Endothelial cell of umbilical vein (primary cell): ENCODE measurements around the gene OVOL2. TPM values are rescaled to one million over a fixed set of nuclear protein-coding genes. Genes with fewer than 3 reads are reported as not detected.

Experiments used
- BruUV-seq: library from RNA; stranded (reverse); fragments of 400-500 nt; replicated peaks from 2 replicates; lab custom pipeline; 2021; lab: Mats Ljungman, UMichigan
- CTCF ChIA-PET: fragments of 300-600, 350-600 bp; sonication (Branson Sonifier 250); formaldehyde crosslinking; loops from one replicate; lab custom pipeline; 2021; ENCODE audit warnings: antibody characterized with exemption, inconsistent platforms; lab: Charles Lee
- POLR2A ChIA-PET: fragments of 300-600, 350-600 bp; sonication (Branson Sonifier 250); formaldehyde crosslinking; loops from one replicate; lab custom pipeline; 2021; ENCODE audit warnings: antibody characterized with exemption, inconsistent platforms; lab: Charles Lee
- DNase-seq: peaks from one replicate; pipeline ENCODE4 v3.0.0-alpha.2; 2011; ENCODE audit warnings: low read depth, low spot score
- FAIRE-seq: peaks from 2 replicates; lab custom pipeline; 2011; peaks lifted over from hg19 to GRCh38; lab: Jason Lieb, UNC
- H2AFZ ChIP-seq: 2 replicates; pipeline ENCODE4 v1.6.0; 2012; ENCODE audit warnings: low read depth, low read length, control low read depth, inconsistent platforms
- H3K27ac ChIP-seq: 2 replicates; pipeline ENCODE4 v1.5.1; 2011; ENCODE audit warnings: low read depth, mild to moderate bottlenecking, control low read depth, low read length, moderate library complexity; ENCODE audit not compliant: insufficient read depth
- H3K27me3 ChIP-seq, 2 experiments: 2 replicates each; pipeline versions ENCODE4 v1.6.0 to v1.6.1; 2011; ENCODE audit warnings: low read length in 2 of 2, mixed read lengths in 1 of 2; ENCODE audit not compliant: control insufficient read depth in 2 of 2, insufficient read depth in 2 of 2
- H3K36me3 ChIP-seq, 2 experiments: 2 replicates in 1 of 2; 3 replicates in 1 of 2; pipeline ENCODE4 v1.5.1; 2011; ENCODE audit warnings: low read length in 2 of 2, mild to moderate bottlenecking in 1 of 2, moderate library complexity in 1 of 2; ENCODE audit not compliant: control insufficient read depth in 2 of 2, insufficient read depth in 2 of 2; ENCODE audit errors: extremely low read depth in 1 of 2
- H3K4me1 ChIP-seq: 3 replicates; pipeline ENCODE4 v1.5.1; 2011; ENCODE audit warnings: mild to moderate bottlenecking, low read length; ENCODE audit not compliant: control insufficient read depth, insufficient read depth; ENCODE audit errors: extremely low read depth
- H3K4me2 ChIP-seq: 2 replicates; pipeline ENCODE4 v1.6.1; 2011; ENCODE audit warnings: low read length, control low read depth, mixed read lengths; ENCODE audit not compliant: insufficient read depth
- H3K4me3 ChIP-seq, 3 experiments: fragments of 200-600 bp in 1 of 3; sonication (generic), shearing (Covaris generic) in 1 of 3; replicated peaks in 1 of 3; 2 replicates each; pipeline ENCODE4 v1.5.1; 2011 to 2016; ENCODE audit warnings: control low read depth in 3 of 3, low read length in 3 of 3, mild to moderate bottlenecking in 2 of 3, inconsistent platforms in 1 of 3, low read depth in 1 of 3, moderate library complexity in 1 of 3; ENCODE audit not compliant: insufficient read depth in 1 of 3
- H3K79me2 ChIP-seq: 2 replicates; pipeline ENCODE4 v1.6.0; 2012; ENCODE audit warnings: low read length, inconsistent platforms; ENCODE audit not compliant: control insufficient read depth, insufficient read depth
- H3K9ac ChIP-seq: replicated peaks from 2 replicates; pipeline ENCODE3; 2011; ENCODE audit warnings: low read length, control low read depth; ENCODE audit not compliant: insufficient read depth; ENCODE audit errors: extremely low read depth
- H3K9me1 ChIP-seq: replicated peaks from 3 replicates; pipeline ENCODE4 v1.6.0; 2011; ENCODE audit warnings: mild to moderate bottlenecking, low read length; ENCODE audit not compliant: control insufficient read depth, insufficient read depth; ENCODE audit errors: extremely low read depth
- H3K9me3 ChIP-seq: replicated peaks from 2 replicates; pipeline ENCODE4 v1.5.1; 2012; ENCODE audit warnings: low read length, inconsistent platforms; ENCODE audit not compliant: control insufficient read depth, insufficient read depth
- H4K20me1 ChIP-seq: replicated peaks from 2 replicates; pipeline ENCODE3; 2011; ENCODE audit warnings: mild to moderate bottlenecking, low read length; ENCODE audit not compliant: control insufficient read depth, insufficient read depth; ENCODE audit errors: extremely low read depth
- EZH2 ChIP-seq: IDR thresholded peaks from 2 replicates; pipeline ENCODE4 v1.6.1; 2012; ENCODE audit warnings: borderline replicate concordance, low read depth, mild to moderate bottlenecking, moderate library complexity, low read length, inconsistent platforms; ENCODE audit not compliant: severe bottlenecking
- FOS ChIP-seq: IDR thresholded peaks from 2 replicates; pipeline ENCODE4 v1.6.1; 2011; ENCODE audit warnings: mild to moderate bottlenecking, low read length, moderate library complexity, borderline replicate concordance; ENCODE audit not compliant: insufficient read depth
- GATA2 ChIP-seq: IDR thresholded peaks from 2 replicates; pipeline ENCODE4 v1.7.0; 2011; ENCODE audit warnings: low read depth, mild to moderate bottlenecking, moderate library complexity, mixed read lengths, low read length; ENCODE audit not compliant: insufficient read length, insufficient read depth
- JUN ChIP-seq: IDR thresholded peaks from 2 replicates; pipeline ENCODE4 v1.6.1; 2011; ENCODE audit warnings: borderline replicate concordance, low read depth; ENCODE audit not compliant: insufficient read length, insufficient read depth
- MYC ChIP-seq: IDR thresholded peaks from one replicate; pipeline ENCODE4 v1.6.1; 2011; ENCODE audit warnings: mild to moderate bottlenecking, low read depth, low read length
- POLR2A ChIP-seq: IDR thresholded peaks from 2 replicates; pipeline ENCODE4 v1.6.1; 2012; ENCODE audit warnings: low read depth, mild to moderate bottlenecking, control low read depth, low read length
- POLR2AphosphoS5 ChIP-seq: IDR thresholded peaks from 2 replicates; pipeline ENCODE4 v1.6.1; 2012; ENCODE audit warnings: low read depth, mild to moderate bottlenecking, control low read depth, low read length, moderate library complexity; ENCODE audit not compliant: insufficient read depth
- dilution Hi-C: fragments of 300-500 bp; cut with MboI; formaldehyde crosslinking; loops from one replicate; pipeline ENCODE4 v1.15.0; 2019; ENCODE audit warnings: low sequenced_read_pairs; ENCODE audit not compliant: extremely low pct_ligation_motif_present
- intact Hi-C: fragments of 100-400 bp; cut with micrococcal nuclease; formaldehyde crosslinking; loops from one replicate; pipeline ENCODE4 v1.10.0; 2022
- polyA plus RNA-seq, 4 experiments: library from polyadenylated mRNA; depleted of rRNA in 3 of 4; stranded (reverse) in 3 of 4; unstranded in 1 of 4; fragments of >200 nt; gene quantifications; 2 replicates each; pipeline versions ENCODE4 v1.2.1 to v1.2.3, GENCODE V29; 2011 to 2012; ENCODE audit warnings: missing spikeins in 1 of 4
- total RNA-seq: library from RNA; stranded (reverse); gene quantifications from 2 replicates; pipeline ENCODE4 v1.2.3, GENCODE V29; 2021
- TF ChIP-seq, protein P1 (sequence below): IDR thresholded peaks from 2 replicates; pipeline ENCODE4 v1.6.1; 2011; ENCODE audit not compliant: insufficient read depth, insufficient read length
- TF ChIP-seq, protein P2 (sequence below), 2 donors: IDR thresholded peaks; 1 replicate in 1 of 2; 2 replicates in 1 of 2; pipeline ENCODE4 v1.5.1; 2011; ENCODE audit warnings: low read length in 2 of 2, mild to moderate bottlenecking in 2 of 2, moderate library complexity in 2 of 2, control low read depth in 1 of 2, inconsistent platforms in 1 of 2, low read depth in 1 of 2; ENCODE audit not compliant: insufficient read depth in 1 of 2; ENCODE audit errors: extremely low read depth in 1 of 2

The OVOL2 gene
- total and polyA plus RNA-seq, 2 donors (not counting 3 experiments of a cell fraction or from before 2014, with no cell fraction given): not detected

DNA sequence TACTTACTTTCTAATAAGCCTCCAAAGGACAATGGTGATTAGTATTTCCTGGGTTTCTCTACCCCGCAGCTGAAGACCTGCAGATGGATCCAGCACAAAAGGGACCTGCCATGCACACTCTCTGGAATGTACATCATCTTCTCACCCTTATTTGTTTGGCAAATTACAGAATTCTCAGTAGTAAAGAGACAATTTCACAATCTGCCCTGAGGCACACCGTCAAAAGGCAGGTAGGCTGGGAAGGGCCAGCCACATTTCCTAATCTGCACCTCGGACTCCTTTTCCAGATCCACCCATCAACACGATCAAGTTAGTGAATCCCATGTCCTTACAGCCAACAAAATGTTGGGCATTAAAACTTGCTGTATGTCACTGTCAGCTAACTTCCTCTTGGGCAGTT, 4.9 kb downstream of the OVOL2 start:
- DNase-seq (no peak), FAIRE-seq (no peak)
- no peak overlapping the region for H3K4me2 ChIP-seq
- dilution Hi-C loops: no loop called here
- no peaks in the 10 kb centered on the region for H3K36me3 ChIP-seq
- ChIA-PET CTCF (interaction anchor here (0.8 kb wide), 1 partner anchor 14 kb away, joined by 4 read pairs; no protein-coding TSS in a partner anchor), POLR2A (no interaction called here)
- no peak overlapping the region for H3K9ac ChIP-seq
- H3K4me3 ChIP-seq: no peak overlapping the region
- H3K79me2 ChIP-seq: no peaks in the 10 kb centered on the region
- H4K20me1 ChIP-seq: no peaks in the 10 kb centered on the region
- intact Hi-C loops: no loop called here
- no peak overlapping the region for H2AFZ ChIP-seq
- TF ChIP-seq POLR2A (no peak), POLR2AphosphoS5 (no peak), GATA2 (no peak), JUN (no peak), MYC (no peak)
- TF ChIP-seq, protein P1, sequence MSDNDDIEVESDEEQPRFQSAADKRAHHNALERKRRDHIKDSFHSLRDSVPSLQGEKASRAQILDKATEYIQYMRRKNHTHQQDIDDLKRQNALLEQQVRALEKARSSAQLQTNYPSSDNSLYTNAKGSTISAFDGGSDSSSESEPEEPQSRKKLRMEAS: no peak
- H3K27ac ChIP-seq: no peak overlapping the region
- H3K9me3 ChIP-seq: no peaks in the 10 kb centered on the region
- H3K4me1 ChIP-seq: no peaks in the 10 kb centered on the region
- H3K9me1 ChIP-seq: no peaks in the 10 kb centered on the region
- peaks cover 30 to 41% of the 10 kb centered on the region in 2 experiments for H3K27me3 ChIP-seq
- BruUV-seq: no TSS peak

DNA sequence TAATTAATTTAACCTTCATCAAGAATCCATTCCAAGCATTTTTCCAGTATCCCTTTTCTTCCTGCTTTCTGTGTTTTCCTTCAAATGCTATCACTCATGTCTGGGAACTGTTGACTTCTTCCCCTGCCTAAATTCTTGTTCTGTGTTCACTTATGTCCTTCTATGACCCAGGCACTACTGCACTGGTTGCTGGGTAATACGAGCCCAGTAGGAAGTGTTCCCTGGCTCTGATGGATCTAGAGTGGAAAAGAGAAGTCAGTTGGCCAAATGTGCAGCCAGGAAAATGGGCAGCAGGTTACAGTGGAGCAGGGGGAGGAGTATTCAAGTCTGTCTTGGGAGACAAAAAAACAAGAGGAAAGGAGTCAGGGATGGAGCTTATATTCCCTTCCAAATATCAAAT, 7.1 kb downstream of the OVOL2 start:
- intact Hi-C loops: no loop called here
- Histone ChIP-seq H3K27ac (no peak overlapping the region), H3K9me3 (no peaks in the 10 kb centered on the region), H3K4me3 (no peak overlapping the region), H3K9ac (no peak overlapping the region), H3K36me3 (no peaks in the 10 kb centered on the region), H2AFZ (no peak overlapping the region), H3K9me1 (no peaks in the 10 kb centered on the region), H4K20me1 (no peaks in the 10 kb centered on the region), H3K4me1 (no peaks in the 10 kb centered on the region), H3K79me2 (no peaks in the 10 kb centered on the region), H3K4me2 (no peak overlapping the region), H3K27me3 (peaks cover 19 to 20% of the 10 kb centered on the region in 2 experiments)
- no TSS peak for BruUV-seq
- TF ChIP-seq FOS (no peak), MYC (no peak), POLR2AphosphoS5 (no peak), JUN (no peak), POLR2A (no peak), GATA2 (no peak), EZH2 (no peak)
- TF ChIP-seq, protein P1: no peak
- TF ChIP-seq, protein P2, sequence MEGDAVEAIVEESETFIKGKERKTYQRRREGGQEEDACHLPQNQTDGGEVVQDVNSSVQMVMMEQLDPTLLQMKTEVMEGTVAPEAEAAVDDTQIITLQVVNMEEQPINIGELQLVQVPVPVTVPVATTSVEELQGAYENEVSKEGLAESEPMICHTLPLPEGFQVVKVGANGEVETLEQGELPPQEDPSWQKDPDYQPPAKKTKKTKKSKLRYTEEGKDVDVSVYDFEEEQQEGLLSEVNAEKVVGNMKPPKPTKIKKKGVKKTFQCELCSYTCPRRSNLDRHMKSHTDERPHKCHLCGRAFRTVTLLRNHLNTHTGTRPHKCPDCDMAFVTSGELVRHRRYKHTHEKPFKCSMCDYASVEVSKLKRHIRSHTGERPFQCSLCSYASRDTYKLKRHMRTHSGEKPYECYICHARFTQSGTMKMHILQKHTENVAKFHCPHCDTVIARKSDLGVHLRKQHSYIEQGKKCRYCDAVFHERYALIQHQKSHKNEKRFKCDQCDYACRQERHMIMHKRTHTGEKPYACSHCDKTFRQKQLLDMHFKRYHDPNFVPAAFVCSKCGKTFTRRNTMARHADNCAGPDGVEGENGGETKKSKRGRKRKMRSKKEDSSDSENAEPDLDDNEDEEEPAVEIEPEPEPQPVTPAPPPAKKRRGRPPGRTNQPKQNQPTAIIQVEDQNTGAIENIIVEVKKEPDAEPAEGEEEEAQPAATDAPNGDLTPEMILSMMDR (IDR thresholded peaks at IDR 0.05; ENCODE audit: extremely low read depth in 1 of 2, insufficient read depth in 1 of 2, low read depth in 1 of 2, low read length in 2 of 2): no peak
- dilution Hi-C loops: no loop called here
- FAIRE-seq (no peak), DNase-seq (no peak)
- POLR2A ChIA-PET: no interaction called here
- CTCF ChIA-PET: no interaction called here
